GM10847 (cell line): ENCODE measurements around the gene C5orf47.

ENCODE experiments used
- POLR2A ChIP-seq: IDR thresholded peaks from 2 replicates; pipeline ENCODE4 v1.6.1; 2011; ENCODE audit not compliant: insufficient read length; ENCODE audit errors: extremely low read depth

C5orf47 gene, protein sequence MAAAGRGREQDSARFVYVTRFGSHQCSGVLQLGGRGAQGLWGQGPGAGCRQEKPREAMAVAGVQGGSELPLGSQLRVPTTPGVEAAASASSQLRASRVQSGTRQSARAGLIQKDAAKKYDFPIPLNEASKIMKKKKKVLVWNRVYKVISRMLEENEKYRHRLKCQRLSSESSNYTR

DNA sequence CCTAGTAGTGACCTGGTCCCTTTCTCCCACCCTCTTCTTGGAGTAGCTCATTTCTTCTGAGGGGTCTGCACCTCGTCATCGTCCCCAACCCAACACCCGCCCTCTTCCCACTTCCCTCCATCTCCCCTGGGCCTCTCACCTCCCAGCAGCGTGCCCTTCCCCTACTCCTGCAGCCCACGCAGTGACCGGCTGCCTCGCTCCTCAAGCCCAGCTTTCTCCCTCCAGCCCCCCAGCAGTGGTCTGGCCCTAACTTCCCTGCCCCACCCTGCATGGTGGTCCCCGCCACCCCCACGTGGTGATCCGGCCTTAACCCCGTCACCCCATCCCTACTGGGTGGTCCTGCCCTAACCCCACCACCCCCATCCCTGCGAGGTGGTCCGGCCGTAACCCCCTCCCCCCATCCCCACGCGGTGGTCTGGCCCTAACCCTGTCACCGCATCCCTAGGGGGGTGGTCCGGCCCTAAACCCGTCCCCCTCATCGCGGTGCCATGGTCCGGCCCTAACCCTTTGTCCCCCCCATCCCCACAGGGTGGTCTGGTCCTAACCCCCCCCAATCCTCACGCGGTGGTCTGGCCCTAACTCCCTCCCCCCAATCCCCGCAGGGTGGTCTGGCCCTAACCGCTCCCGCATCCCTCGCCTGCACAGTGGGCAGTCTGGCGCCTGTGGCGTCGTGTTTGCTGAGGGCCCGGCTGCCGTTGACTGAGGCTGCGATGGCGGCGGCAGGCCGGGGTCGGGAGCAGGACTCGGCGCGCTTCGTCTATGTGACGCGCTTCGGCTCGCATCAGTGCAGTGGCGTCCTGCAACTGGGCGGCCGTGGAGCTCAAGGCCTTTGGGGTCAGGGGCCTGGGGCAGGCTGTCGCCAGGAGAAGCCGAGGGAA lies at the start of gene C5orf47:
Gene C5orf47 (plus strand): TSS at position 617 of the 878 bp plus-strand sequence. CDS start 94 bp downstream, at position 711.
- no peak for TF ChIP-seq POLR2A

DNA sequence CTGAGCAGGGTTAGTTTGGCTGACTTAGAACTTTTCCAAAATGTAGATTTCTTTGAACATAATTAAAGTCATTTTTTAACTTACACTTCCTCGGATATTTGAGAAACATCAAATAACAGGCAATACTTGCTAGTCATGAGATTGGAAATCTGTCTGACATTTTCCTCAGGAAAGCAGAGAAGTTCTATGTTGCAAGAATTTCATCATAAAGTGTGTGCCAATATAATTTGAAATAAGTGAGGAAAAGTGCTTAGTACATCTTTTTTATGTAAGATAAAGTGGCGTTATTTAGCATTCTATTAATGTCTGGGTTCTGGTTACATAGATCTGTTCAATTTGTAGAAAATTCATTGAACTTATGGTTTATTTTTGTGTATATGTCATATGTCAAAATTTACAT lies 48.7 kb upstream of the C5orf47 start:
- TF ChIP-seq POLR2A: no peak

DNA sequence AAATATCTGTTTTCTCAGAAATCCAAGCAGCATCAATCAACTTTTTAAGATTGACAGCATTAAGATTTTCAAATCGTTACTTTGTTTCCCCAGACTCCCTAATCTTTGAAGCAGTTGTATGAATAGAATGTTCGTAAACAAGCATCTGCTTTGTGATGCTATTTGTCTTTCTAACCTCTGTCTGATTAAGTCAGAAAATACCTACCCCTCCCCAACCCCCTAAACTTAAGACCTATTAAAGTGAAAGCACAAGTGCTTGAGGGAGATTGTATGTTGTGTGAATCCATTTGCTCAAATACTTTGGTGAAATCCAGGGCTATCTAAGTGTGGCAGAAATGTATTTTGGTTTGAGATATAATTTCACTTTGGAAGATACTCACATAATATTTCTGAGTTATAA lies 47.9 kb upstream of the C5orf47 start:
- no peak for TF ChIP-seq POLR2A

DNA sequence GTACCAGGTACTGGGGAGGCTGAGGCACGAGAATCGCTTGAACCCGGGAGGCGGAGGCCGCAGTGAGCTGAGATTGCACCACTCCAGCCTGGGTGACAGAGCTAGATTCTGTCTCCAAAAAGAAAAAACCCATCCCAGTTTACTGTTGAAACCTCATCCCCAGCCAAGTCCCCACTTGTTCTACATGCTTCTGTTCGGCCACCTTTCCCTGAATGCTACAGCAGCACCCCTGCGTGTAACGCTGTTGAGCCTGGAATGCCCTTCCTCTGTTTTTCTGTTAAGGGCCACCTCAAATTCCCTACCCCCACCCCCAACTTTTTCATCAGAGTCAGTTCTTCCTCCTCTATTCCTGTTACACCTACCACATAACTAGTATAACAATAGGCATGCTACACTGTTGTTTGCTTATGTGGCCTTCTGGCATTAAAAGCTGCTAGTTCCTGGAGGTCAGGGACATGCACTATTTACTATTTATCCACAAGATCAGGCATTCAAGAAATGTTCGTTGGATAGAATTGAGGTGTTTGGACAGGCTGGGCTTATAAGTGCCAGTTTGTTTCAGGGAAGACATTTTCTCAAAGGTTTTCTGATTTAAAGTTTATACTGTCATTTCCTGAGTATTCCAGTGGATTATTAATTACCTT lies 47.1 kb upstream of the C5orf47 start:
- no peak for TF ChIP-seq POLR2A

DNA sequence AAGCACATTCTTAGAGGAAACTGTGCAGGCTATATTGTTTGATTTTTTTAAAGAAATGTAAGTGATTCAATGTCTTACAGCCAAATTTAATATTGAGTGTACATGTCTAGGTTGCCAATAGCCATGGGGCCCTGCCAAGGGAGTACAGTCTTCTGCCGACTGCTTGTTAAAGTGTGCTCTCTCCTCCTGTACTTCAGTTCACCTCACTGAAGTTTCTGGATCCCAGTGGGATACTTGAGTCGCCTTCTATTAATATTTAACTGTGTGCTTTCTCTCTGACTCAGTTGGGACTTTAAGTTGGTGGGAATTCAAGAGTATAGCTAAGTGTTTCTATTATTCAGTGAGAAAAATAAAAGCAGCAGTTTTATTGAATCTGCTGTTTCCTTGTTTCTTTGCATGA lies 44.5 kb upstream of the C5orf47 start:
- no peak for TF ChIP-seq POLR2A

DNA sequence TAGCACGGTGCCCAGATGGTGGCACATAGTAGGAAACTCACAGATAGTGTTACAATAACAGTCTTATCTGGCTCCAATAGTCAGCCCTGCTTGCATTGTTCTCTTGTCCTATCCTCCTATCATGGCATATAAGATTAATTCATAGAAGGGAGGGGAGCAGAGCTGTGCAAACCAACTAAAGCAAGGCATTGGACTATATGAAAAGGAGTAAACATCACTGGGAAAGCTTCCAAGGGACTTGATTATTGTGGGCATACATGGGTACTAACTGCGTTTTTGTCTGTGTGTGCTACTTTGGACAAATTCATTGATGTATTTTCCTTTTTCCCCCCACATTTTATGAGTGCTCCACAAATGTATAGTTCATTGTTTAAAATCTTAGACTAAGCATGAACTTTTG lies 43.8 kb upstream of the C5orf47 start:
- TF ChIP-seq POLR2A: no peak

DNA sequence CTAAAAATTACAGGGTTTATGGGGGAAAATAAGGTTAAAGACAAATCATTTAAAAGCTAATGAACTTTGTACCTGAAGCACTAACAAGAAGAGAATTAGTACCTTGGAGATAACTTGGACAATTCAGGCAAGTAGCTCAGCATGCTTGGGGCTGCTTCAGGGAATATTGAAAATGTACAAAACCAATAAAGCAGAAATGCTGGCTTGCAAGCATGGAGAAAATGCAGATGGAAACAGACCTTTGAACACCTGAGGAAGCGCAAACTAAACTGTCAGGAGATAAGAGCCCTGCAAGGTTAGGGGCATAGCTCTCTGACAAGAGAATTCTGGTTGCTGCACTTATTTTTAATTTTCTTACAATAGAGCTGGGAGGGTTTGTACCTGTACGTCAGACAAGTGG lies 42.6 kb upstream of the C5orf47 start:
- no peak for TF ChIP-seq POLR2A

DNA sequence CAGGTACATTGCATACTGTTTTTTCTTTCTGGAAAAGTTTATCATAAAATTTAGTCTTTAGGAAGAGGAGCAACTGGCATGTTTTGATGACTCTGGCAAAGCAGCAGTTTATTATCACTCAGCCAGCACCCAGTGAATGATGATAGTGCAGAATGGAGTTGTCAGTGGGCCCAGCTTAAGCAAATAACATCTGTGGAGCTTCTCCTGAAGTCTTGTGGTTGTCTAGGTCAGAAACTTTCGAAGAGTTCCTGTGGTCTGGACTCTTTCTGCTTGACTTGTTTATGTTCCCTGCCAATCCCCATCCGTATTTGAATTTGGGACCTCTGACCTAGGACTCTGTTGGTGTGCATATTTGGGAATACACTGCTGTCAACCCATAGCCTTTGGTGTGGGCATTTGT lies 38.1 kb upstream of the C5orf47 start:
- no peak for TF ChIP-seq POLR2A

DNA sequence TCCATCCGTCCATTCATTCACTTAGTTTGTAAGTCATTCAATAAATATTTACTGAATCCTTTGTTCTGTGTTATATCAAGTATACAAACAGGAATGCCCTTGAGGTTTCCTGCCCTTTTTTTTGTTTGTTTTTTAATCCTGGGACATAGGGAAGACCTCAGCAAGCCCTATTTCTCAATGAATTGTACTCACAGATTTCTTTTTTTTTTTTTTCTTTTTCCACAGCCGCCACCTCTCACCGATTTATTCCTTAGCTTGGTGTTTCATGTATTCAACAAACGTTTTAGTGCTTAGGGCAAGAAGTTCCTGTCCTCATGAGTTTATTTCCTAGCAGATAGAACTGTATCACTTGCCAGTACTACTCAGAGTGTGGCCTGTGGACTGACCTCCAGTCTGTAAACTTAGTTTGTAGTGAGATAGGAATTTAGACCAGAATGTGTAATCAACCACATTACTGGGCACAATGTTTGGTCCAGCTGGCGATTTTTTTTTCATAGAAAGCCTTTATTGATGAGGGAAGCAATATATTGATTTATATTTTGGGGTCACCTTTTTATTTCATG lies 35.4 kb upstream of the C5orf47 start:
- TF ChIP-seq POLR2A: no peak

DNA sequence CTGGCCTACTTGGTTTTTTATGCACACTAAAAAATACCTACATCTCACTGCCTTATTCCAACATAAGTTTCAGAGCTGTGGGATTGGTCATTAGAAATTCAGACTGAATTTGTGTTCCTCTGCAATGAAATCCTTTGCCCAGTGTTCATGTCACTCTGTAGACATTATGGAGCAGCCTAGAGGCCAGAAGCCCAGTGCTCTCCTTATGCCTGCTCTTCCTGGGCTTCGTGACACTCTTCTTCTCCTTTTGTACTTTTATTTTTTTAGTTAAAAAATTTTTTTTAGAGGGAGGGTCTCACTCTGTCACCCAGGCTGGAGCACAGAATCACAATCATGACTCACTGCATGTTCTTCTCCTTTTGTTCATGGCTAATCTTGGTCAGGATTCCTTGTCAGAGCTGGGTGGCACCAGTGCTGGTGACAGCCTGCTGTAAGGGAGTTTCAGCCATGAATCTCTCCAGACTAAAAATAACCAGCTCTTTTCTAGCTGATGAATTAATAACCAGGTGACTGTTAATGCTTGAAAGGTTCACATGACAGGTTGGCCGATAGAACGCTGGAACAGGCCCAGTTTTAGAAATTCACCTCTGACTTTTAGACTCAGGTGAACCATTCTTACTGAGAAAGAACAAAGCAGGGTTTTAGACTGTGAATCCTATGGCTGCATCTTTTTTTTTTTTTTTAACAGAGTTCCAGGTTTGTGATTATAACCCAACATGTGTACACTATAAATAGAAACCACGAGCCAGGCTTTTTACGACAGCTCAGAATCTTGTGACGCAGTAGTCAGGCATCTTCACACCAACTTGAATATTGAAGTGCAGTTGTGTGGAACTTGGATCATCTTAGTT lies 34.1 kb upstream of the C5orf47 start:
- no peak for TF ChIP-seq POLR2A

DNA sequence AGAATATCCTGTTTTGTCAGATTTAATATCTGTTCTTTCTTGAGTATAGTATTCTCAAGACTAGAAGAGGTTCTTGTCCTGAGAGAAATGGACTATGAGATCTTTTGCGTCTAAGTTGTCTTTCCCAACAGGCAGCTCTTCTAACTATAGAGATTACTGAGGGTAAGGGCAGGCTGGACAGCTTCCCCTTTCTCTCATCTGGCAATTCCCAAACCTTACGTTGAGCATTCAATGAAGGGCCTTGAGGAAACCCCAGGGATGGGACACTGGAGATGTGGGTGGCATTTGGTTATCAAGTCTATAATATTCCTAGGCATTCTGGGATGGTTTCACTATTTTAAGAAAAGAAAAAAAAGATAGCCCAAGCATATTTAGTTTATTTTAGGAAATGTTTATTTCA lies 28.0 kb upstream of the C5orf47 start:
- no peak for TF ChIP-seq POLR2A

DNA sequence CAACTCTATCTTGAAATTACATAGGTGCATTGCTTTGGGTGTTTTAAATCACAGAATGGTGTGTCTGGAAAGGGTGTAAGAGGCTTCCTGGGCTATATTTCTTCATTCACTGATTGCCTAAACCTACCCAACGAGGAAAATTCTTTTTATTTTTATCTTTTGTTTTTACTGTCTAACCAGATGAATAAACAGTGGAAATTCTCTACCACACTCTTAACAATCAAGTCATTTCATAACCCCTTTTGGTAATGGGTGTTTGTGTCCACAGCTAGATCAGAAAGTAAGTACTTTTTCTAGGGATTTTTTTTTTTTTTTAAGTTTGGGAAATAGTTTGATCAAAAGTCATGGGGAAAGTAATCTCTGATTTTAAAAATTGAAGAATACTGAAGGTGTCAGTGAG lies 27.6 kb upstream of the C5orf47 start:
- no peak for TF ChIP-seq POLR2A

DNA sequence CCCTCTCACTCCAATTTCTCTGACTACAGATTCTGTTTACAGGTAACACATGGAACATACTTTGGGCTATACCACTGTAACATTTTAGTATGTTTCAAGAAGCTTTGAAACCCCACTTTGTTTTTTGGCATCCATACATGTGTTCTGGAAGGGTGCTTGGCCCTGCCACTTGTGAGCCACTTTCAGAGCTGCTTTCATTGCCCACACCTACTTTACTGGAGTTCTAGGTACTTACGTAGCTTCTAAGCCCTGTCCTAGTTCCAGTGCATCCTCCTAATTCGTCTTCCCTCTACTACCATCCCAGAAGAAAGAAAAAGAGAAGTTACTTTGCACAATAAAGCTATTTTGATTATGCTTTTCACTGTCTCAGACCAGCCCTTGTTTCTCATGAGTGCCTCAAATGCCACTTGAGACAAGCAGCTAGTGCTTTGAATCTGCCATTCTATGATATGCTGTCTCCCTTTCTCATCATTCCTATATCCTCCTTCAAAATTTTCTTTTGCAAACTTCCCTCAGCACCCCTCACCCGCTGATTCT lies 26.5 kb upstream of the C5orf47 start:
- no peak for TF ChIP-seq POLR2A

DNA sequence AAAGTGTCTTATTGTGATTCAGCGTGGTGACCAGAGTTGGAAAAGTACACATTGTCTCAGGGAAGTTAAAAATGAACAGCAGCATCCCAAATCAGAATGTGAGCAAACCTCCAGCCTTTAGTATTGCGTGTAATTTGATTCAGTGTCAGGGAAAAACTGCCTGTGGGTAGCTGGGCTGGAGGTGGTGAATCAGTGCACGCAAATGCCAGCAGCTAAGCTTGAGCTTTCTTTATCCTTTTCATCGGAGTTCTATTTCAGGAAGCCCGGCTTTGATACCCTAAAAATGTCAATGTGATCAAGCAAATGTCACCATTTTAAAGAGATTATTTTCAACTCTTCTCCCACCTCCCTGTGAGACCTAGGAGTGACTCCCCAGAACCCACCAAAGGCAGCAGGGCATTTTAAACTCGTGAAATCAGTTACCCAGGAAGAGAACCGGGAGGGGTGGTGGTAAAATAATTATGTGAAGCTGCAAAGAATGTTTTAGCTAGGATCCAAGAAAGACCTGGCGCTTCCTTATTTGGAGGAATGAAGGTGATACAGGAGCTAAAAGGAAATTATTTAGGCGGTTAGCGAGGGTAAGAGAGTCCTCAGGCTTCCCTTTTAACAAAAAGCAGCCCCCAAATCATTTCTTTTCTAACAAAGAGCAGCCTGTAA lies 25.7 kb upstream of the C5orf47 start:
- TF ChIP-seq POLR2A: no peak
